Kidney tubule cell (primary cell): Measurements from ENCODE around the gene IL1B.
"Not testable (repeated sequence)": the region's sequence is repeated elsewhere in the genome, so short reads cannot be mapped to it uniquely, and the experiment has no call there.

Experiments
- DNase-seq: peaks from one replicate; pipeline ENCODE4 v3.0.0-alpha.2; 2018; ENCODE audit warnings: low spot score

Gene IL1B

GRCh38 chr2:112849956-112850355 lies 13.4 kb upstream of the IL1B start:
- DNase-seq: no peak

GRCh38 chr2:112848833-112849232 lies 12.3 kb upstream of the IL1B start:
- DNase-seq: no peak

GRCh38 chr2:112846031-112846430 lies 9.5 kb upstream of the IL1B start:
- DNase-seq: no peak

GRCh38 chr2:112843836-112844235 lies 7.3 kb upstream of the IL1B start:
- no peak for DNase-seq

GRCh38 chr2:112843288-112843687 lies 6.7 kb upstream of the IL1B start:
- DNase-seq: no peak

- no peak for DNase-seq
Measured at GRCh38 chr2:112841295-112842044, 4.9 kb upstream of the IL1B start.

- DNase-seq: no peak
Measured at GRCh38 chr2:112840068-112840445, 3.5 kb upstream of the IL1B start.

- DNase-seq: no peak
Measured at GRCh38 chr2:112839407-112840067, 3.0 kb upstream of the IL1B start.

- no peak for DNase-seq
Measured at GRCh38 chr2:112836163-112836560, 417 bp downstream of the IL1B start.

GRCh38 chr2:112835536-112836162 lies 930 bp downstream of the IL1B start:
- no peak for DNase-seq

- DNase-seq: no peak
Measured at GRCh38 chr2:112835061-112835501, 1.5 kb downstream of the IL1B start.

- DNase-seq: peak; percentile 55
Measured at GRCh38 chr2:112834396-112835037, 2.1 kb downstream of the IL1B start.

- DNase-seq: no peak
Measured at GRCh38 chr2:112833976-112834375, 2.6 kb downstream of the IL1B start.

- not testable (repeated sequence) for DNase-seq
Measured at GRCh38 chr2:112833639-112833931, 3.0 kb downstream of the IL1B start.

GRCh38 chr2:112832841-112833638 lies 3.5 kb downstream of the IL1B start:
- DNase-seq: no peak

- peak; percentile 64 for DNase-seq
Measured at GRCh38 chr2:112831946-112832840, 4.4 kb downstream of the IL1B start.

- DNase-seq: peak; percentile 41
Measured at GRCh38 chr2:112831513-112831845, 5.1 kb downstream of the IL1B start.

GRCh38 chr2:112830682-112831512 lies 5.7 kb downstream of the IL1B start:
- DNase-seq: no peak

GRCh38 chr2:112829961-112830681 lies 6.5 kb downstream of the IL1B start:
- DNase-seq: no peak
